H1 (cell line): ENCODE measurements around the gene FRMD4B. TPM values are rescaled to one million over a fixed set of nuclear protein-coding genes. Genes with fewer than 3 reads are reported as not detected.

Experiments used
- NRF1 ChIP-seq: IDR thresholded peaks from 2 replicates; pipeline ENCODE4 v1.6.1; 2011; ENCODE audit warnings: mild to moderate bottlenecking, low read depth, low read length, improper control_type of control experiment
- polyA plus RNA-seq, 7 experiments: library from polyadenylated mRNA; depleted of rRNA in 3 of 7; stranded (reverse) in 5 of 7; unstranded in 2 of 7; fragments of >200 nt in 5 of 7; fragments of 200-250 nt in 2 of 7; gene quantifications; 1 replicate in 5 of 7; 2 replicates in 1 of 7; 4 replicates in 1 of 7; pipeline versions ENCODE4 v1.2.1 to v1.2.3, GENCODE V29; 2011 to 2013; ENCODE audit warnings: missing spikeins in 2 of 7, mixed read lengths in 2 of 7
- total RNA-seq: library from RNA; stranded (reverse); fragmentation: NEBNext Ultra II Directional; extraction: Animal tissue kit (Norgen Biotek cat#: 25700); gene quantifications from 2 replicates; pipeline ENCODE4 v1.2.1, GENCODE V29; 2021

Gene FRMD4B
- total and polyA plus RNA-seq, 2 of the 8 experiments (the other 6 are each of a cell fraction or from before 2014, with no cell fraction given), result 2.7 to 7.2 TPM

DNA sequence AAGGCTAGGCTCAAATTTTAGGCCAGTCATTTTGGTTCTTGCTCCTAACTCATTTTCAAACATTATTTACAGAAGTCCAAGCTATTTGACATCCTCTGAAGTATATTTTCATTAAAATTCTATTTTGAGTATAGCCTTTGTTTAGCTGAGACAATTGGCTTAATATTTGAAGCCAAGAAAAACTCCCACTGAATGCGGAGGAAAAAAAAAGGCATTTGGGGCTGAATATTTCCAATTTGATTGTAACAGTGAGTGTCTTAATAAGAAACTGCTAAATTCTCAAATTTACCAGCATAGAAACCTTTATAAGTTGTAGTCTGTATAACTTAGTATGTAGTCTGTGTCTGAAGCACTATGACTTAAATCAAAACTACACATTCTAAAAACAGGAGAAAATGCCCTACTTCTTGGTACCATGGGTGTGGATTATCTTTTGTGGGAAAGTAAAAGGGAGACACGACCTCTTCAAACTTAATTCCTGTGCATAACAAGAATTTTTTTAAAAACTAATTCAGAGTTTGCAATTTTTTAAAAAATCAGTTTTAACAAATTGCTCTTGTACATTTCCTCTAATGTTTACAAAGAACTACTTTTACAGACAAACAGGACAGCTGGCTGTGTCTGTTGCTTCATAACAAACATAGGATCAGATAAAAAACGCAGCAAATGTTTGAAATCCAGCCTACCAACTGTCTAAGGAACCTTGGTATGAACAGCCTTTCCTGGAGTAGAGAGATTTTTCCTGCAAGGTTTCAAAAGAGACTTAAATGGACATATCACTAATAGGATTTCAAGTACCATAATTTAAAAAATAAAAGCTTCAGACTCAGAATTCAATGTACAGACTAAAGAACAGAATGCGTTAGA lies 210.8 kb downstream of the FRMD4B start (continued):
- TF ChIP-seq NRF1, result no peak
